IMR-90 (cell line): ENCODE measurements around the gene TUBB4A. TPM values are rescaled to one million over a fixed set of nuclear protein-coding genes. Genes with fewer than 3 reads are reported as not detected.

Source experiments
- ATAC-seq: fragments of 200-7000 bp; cut with Tn5 transposase; 2 replicates; pipeline ENCODE4 v1.9.1; 2020; ENCODE audit warnings: low read depth, mild to moderate bottlenecking, moderate library complexity
- BruUV-seq: library from RNA; stranded (reverse); fragments of 400-500 nt; replicated peaks from 2 replicates; lab custom pipeline; 2021; lab: Mats Ljungman, UMichigan
- CTCF ChIA-PET: fragments of 300-600 bp; formaldehyde crosslinking; extraction: SDS; loops from one replicate; lab custom pipeline; 2021; ENCODE audit warnings: antibody characterized with exemption; lab: Yijun Ruan, JAX
- POLR2A ChIA-PET: fragments of 300-600 bp; sonication (Branson Sonifier 250); formaldehyde crosslinking; loops from one replicate; lab custom pipeline; 2022; ENCODE audit warnings: antibody characterized with exemption; ENCODE audit not compliant: unreplicated experiment; lab: Charles Lee
- DNase-seq: peaks from one replicate; pipeline ENCODE4 v3.0.0; 2013
- H2AFZ ChIP-seq: replicated peaks from 2 replicates; pipeline ENCODE3; 2013; ENCODE audit warnings: low read length, mild to moderate bottlenecking; ENCODE audit not compliant: poor library complexity
- H2AK5ac ChIP-seq: 2 replicates; pipeline ENCODE4 v1.6.1; 2013; ENCODE audit warnings: low read depth, low read length, inconsistent platforms
- H2AK9ac ChIP-seq: replicated peaks from 2 replicates; pipeline ENCODE3; 2013; ENCODE audit warnings: mild to moderate bottlenecking, low read depth, low read length, moderate library complexity; ENCODE audit not compliant: poor library complexity
- H2BK120ac ChIP-seq: 2 replicates; pipeline ENCODE4 v1.6.1; 2013; ENCODE audit warnings: low read depth, low read length, inconsistent platforms
- H2BK15ac ChIP-seq: 3 replicates; pipeline ENCODE4 v1.6.1; 2013; ENCODE audit warnings: low read depth, low read length, inconsistent platforms
- H2BK20ac ChIP-seq: 2 replicates; pipeline ENCODE4 v1.6.1; 2013; ENCODE audit warnings: low read depth, mild to moderate bottlenecking, inconsistent platforms, low read length, moderate library complexity
- H2BK5ac ChIP-seq: 2 replicates; pipeline ENCODE4 v1.6.1; 2013; ENCODE audit warnings: mild to moderate bottlenecking, low read depth, low read length, inconsistent platforms; ENCODE audit not compliant: poor library complexity, severe bottlenecking
- H3K14ac ChIP-seq: replicated peaks from 2 replicates; pipeline ENCODE4 v1.6.1; 2013; ENCODE audit warnings: low read depth, low read length, inconsistent platforms
- H3K18ac ChIP-seq: 2 replicates; pipeline ENCODE4 v1.6.1; 2013; ENCODE audit warnings: low read depth, low read length, control low read depth
- H3K23ac ChIP-seq: 2 replicates; pipeline ENCODE4 v1.6.1; 2013; ENCODE audit warnings: low read depth, low read length, inconsistent platforms
- H3K27ac ChIP-seq: 2 replicates; pipeline ENCODE4 v1.5.1; 2013; ENCODE audit warnings: mild to moderate bottlenecking, control low read depth, low read length; ENCODE audit not compliant: insufficient read depth
- H3K27me3 ChIP-seq: 2 replicates; pipeline ENCODE4 v1.6.1; 2013; ENCODE audit warnings: low read length; ENCODE audit not compliant: control insufficient read depth, insufficient read depth
- H3K36me3 ChIP-seq: 2 replicates; pipeline ENCODE4 v1.6.1; 2013; ENCODE audit warnings: low read length, mixed read lengths; ENCODE audit not compliant: control insufficient read depth, insufficient read depth
- H3K4ac ChIP-seq: 2 replicates; pipeline ENCODE4 v1.6.1; 2013; ENCODE audit warnings: low read depth, low read length, inconsistent platforms
- H3K4me1 ChIP-seq: 2 replicates; pipeline ENCODE4 v1.6.1; 2013; ENCODE audit warnings: low read length, mixed read lengths; ENCODE audit not compliant: control insufficient read depth, insufficient read depth
- H3K4me2 ChIP-seq: 2 replicates; pipeline ENCODE4 v1.6.1; 2013; ENCODE audit warnings: low read depth, mild to moderate bottlenecking, control low read depth, low read length, moderate library complexity
- H3K4me3 ChIP-seq: 2 replicates; pipeline ENCODE4 v1.5.1; 2013; ENCODE audit warnings: low read depth, mild to moderate bottlenecking, control low read depth, low read length, moderate library complexity; ENCODE audit not compliant: insufficient read depth
- H3K56ac ChIP-seq: 2 replicates; pipeline ENCODE4 v1.6.1; 2013; ENCODE audit warnings: low read length, inconsistent platforms; ENCODE audit not compliant: insufficient read depth; ENCODE audit errors: extremely low read depth
- H3K79me1 ChIP-seq, 2 experiments: 2 replicates each; pipeline ENCODE4 v1.6.1; 2013; ENCODE audit warnings: low read length in 2 of 2, inconsistent platforms in 1 of 2, low read depth in 1 of 2
- H3K9ac ChIP-seq: 2 replicates; pipeline ENCODE4 v1.6.1; 2013; ENCODE audit warnings: low read depth, low read length, control low read depth
- H3K9me1 ChIP-seq: 2 replicates; pipeline ENCODE4 v1.6.1; 2013; ENCODE audit warnings: low read length, inconsistent platforms; ENCODE audit not compliant: insufficient read depth
- H3K9me3 ChIP-seq: 2 replicates; pipeline ENCODE4 v1.6.1; 2013; ENCODE audit warnings: low read length; ENCODE audit not compliant: control insufficient read depth, insufficient read depth
- H4K20me1 ChIP-seq: 2 replicates; pipeline ENCODE4 v1.6.1; 2013; ENCODE audit warnings: low read length, inconsistent platforms; ENCODE audit not compliant: insufficient read depth
- H4K5ac ChIP-seq: 2 replicates; pipeline ENCODE4 v1.6.1; 2013; ENCODE audit warnings: mild to moderate bottlenecking, low read depth, low read length, control low read depth
- H4K8ac ChIP-seq, 2 experiments: 2 replicates each; pipeline ENCODE4 v1.6.1; 2013; ENCODE audit warnings: low read depth in 2 of 2, low read length in 2 of 2, control low read depth in 1 of 2, inconsistent platforms in 1 of 2
- H4K91ac ChIP-seq: 2 replicates; pipeline ENCODE4 v1.6.1; 2013; ENCODE audit warnings: low read depth, low read length, inconsistent platforms; ENCODE audit not compliant: insufficient read depth
- BHLHE40 ChIP-seq: fragments of 150-350 bp; IDR thresholded peaks from 2 replicates; pipeline ENCODE4 v1.6.1; 2016; ENCODE audit warnings: mild to moderate bottlenecking, low read depth, low read length
- CEBPB ChIP-seq: IDR thresholded peaks from 2 replicates; pipeline ENCODE4 v1.6.1; 2012; ENCODE audit warnings: low read depth, low read length, improper control_type of control experiment
- CHD1 ChIP-seq: IDR thresholded peaks from 2 replicates; pipeline ENCODE4 v1.6.1; 2012; ENCODE audit warnings: low read depth, low read length, improper control_type of control experiment
- CTCF ChIP-seq: conservative IDR thresholded peaks from 2 replicates; pipeline ENCODE4 v1.5.1; 2012; ENCODE audit warnings: mild to moderate bottlenecking, low read depth, low read length, improper control_type of control experiment
- FOS ChIP-seq: fragments of 150-350 bp; IDR thresholded peaks from 2 replicates; pipeline ENCODE4 v1.6.1; 2016; ENCODE audit warnings: low read depth, low read length
- MAFK ChIP-seq: IDR thresholded peaks from 2 replicates; pipeline ENCODE4 v1.6.1; 2012; ENCODE audit warnings: low read depth, low read length, improper control_type of control experiment
- MAZ ChIP-seq: IDR thresholded peaks from 2 replicates; pipeline ENCODE4 v1.6.1; 2012; ENCODE audit warnings: low read depth, mild to moderate bottlenecking, low read length, improper control_type of control experiment, moderate library complexity, borderline replicate concordance
- MXI1 ChIP-seq: IDR thresholded peaks from 2 replicates; pipeline ENCODE4 v1.6.1; 2012; ENCODE audit warnings: low read depth, mild to moderate bottlenecking, low read length, moderate library complexity, borderline replicate concordance
- NFE2L2 ChIP-seq: fragments of 150-350 bp; IDR thresholded peaks from 2 replicates; pipeline ENCODE4 v1.6.1; 2016; ENCODE audit warnings: low read depth, mild to moderate bottlenecking, low read length
- POLR2A ChIP-seq: IDR thresholded peaks from 2 replicates; pipeline ENCODE4 v1.6.1; 2012; ENCODE audit warnings: mild to moderate bottlenecking, low read depth, low read length
- RAD21 ChIP-seq: IDR thresholded peaks from 2 replicates; pipeline ENCODE4 v1.6.1; 2012; ENCODE audit warnings: low read length, improper control_type of control experiment
- RCOR1 ChIP-seq: IDR thresholded peaks from 2 replicates; pipeline ENCODE4 v1.6.1; 2012; ENCODE audit warnings: mild to moderate bottlenecking, low read length, improper control_type of control experiment; ENCODE audit not compliant: insufficient replicate concordance
- RFX5 ChIP-seq: IDR thresholded peaks from 2 replicates; pipeline ENCODE4 v1.8.0; 2012; ENCODE audit warnings: low read depth, mild to moderate bottlenecking, low read length, moderate library complexity
- SMC3 ChIP-seq: fragments of 150-350 bp; IDR thresholded peaks from 2 replicates; pipeline ENCODE4 v1.6.1; 2016; ENCODE audit warnings: low read depth, mild to moderate bottlenecking, antibody characterized with exemption, low read length, moderate library complexity
- WGBS, 2 experiments: methylation state at CpG; one replicate each; pipeline versions ENCODE4 v1.1.5 to v1.1.7; 2013; ENCODE audit warnings: missing lambda C conversion rate in 2 of 2; ENCODE audit not compliant: insufficient read length in 1 of 2; ENCODE audit errors: extremely low coverage in 2 of 2; 5-methylcytosine and 5-hydroxymethylcytosine counted together
- dilution Hi-C: fragments of 300-500 bp; cut with HindIII; formaldehyde crosslinking; loops from one replicate; pipeline ENCODE4 v1.14.3; 2018; ENCODE audit warnings: low sequenced_read_pairs; ENCODE audit not compliant: unreplicated experiment
- in situ Hi-C: fragments of 300-500 bp; cut with MboI; formaldehyde crosslinking; loops from 3 replicates; pipeline ENCODE4 v1.14.3; 2019; ENCODE audit warnings: low sequenced_read_pairs, inconsistent platforms, mixed read lengths
- intact Hi-C: fragments of 100-400 bp; cut with micrococcal nuclease; formaldehyde crosslinking; loops from 2 replicates; pipeline ENCODE4 v1.10.0; 2022
- polyA plus RNA-seq, 3 experiments: library from polyadenylated mRNA; depleted of rRNA; stranded (reverse); fragments of >200 nt; gene quantifications; 2 replicates each; pipeline ENCODE4 v1.2.3, GENCODE V29; 2012; ENCODE audit warnings: low replicate concordance in 1 of 3
- total RNA-seq: library from RNA; depleted of rRNA; stranded (reverse); fragments of >200 nt; gene quantifications from 2 replicates; pipeline ENCODE4 v1.2.3, GENCODE V29; 2012
- TF ChIP-seq, protein P1 (sequence below): fragments of 150-350 bp; IDR thresholded peaks from 2 replicates; pipeline ENCODE4 v1.6.1; 2017; ENCODE audit warnings: mild to moderate bottlenecking, antibody characterized with exemption, low read length, low read depth
- TF ChIP-seq, protein P2 (sequence below): fragments of 150-350 bp; IDR thresholded peaks from 2 replicates; pipeline ENCODE4 v1.6.1; 2016; ENCODE audit warnings: low read depth, mild to moderate bottlenecking, low read length, moderate library complexity, borderline replicate concordance

TUBB4A gene
- total and polyA plus RNA-seq, 2 of the 4 experiments (the other 2 are of a cell fraction), result not detected

GRCh38 chr19:6479836-6480398 lies 22.2 kb downstream of the TUBB4A start:
- Histone ChIP-seq H4K91ac (no peak overlapping the region), H3K23ac (no peak overlapping the region), H2BK120ac (no peak overlapping the region), H4K5ac (no peak overlapping the region), H3K9me1 (no peaks in the 10 kb centered on the region), H2AFZ (no peak overlapping the region), H3K4me3 (no peak overlapping the region), H3K9me3 (peaks cover 3% of the 10 kb centered on the region; the same call in 1 of the 2 replicates), H3K36me3 (no peaks in the 10 kb centered on the region), H2BK15ac (no peak overlapping the region), H3K4me2 (no peak overlapping the region), H3K79me1 (no peaks in the 10 kb centered on the region), H3K9ac (no peak overlapping the region), H4K8ac (no peak overlapping the region), H2BK20ac (no peak overlapping the region), H3K27ac (no peak overlapping the region), H4K20me1 (no peaks in the 10 kb centered on the region), H3K4ac (no peak overlapping the region), H3K4me1 (no peaks in the 10 kb centered on the region), H3K14ac (no peak overlapping the region), H3K56ac (no peak overlapping the region), H3K18ac (no peak overlapping the region), H2BK5ac (no peak overlapping the region), H2AK9ac (no peak overlapping the region), H3K27me3 (peaks cover 10% of the 10 kb centered on the region; the same call in 1 of the 2 replicates), H2AK5ac (no peak overlapping the region)
- CTCF ChIA-PET, result no interaction called here
- BruUV-seq, result no TSS peak
- TF ChIP-seq MAZ (no peak), RFX5 (no peak), POLR2A (no peak), BHLHE40 (no peak), CEBPB (no peak), CTCF (no peak), RCOR1 (no peak), SMC3 (no peak), NFE2L2 (no peak), MXI1 (no peak), RAD21 (no peak), CHD1 (no peak), FOS (no peak), MAFK (no peak)
- TF ChIP-seq, protein P1, sequence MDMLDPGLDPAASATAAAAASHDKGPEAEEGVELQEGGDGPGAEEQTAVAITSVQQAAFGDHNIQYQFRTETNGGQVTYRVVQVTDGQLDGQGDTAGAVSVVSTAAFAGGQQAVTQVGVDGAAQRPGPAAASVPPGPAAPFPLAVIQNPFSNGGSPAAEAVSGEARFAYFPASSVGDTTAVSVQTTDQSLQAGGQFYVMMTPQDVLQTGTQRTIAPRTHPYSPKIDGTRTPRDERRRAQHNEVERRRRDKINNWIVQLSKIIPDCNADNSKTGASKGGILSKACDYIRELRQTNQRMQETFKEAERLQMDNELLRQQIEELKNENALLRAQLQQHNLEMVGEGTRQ, result no peak
- TF ChIP-seq, protein P2, sequence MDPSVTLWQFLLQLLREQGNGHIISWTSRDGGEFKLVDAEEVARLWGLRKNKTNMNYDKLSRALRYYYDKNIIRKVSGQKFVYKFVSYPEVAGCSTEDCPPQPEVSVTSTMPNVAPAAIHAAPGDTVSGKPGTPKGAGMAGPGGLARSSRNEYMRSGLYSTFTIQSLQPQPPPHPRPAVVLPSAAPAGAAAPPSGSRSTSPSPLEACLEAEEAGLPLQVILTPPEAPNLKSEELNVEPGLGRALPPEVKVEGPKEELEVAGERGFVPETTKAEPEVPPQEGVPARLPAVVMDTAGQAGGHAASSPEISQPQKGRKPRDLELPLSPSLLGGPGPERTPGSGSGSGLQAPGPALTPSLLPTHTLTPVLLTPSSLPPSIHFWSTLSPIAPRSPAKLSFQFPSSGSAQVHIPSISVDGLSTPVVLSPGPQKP, result no peak
- in situ Hi-C loops (no loop called here), intact Hi-C loops (no loop called here), dilution Hi-C loops (no loop called here)
- DNase-seq (no peak), ATAC-seq (no peak)
- 93% methylated on average over 2 of the region's 7 CpGs; no CpG with 5 or more reads in 1 of the 2 experiments for WGBS, 2 experiments
- POLR2A ChIA-PET, result no interaction called here
